Bronchial epithelial cell (primary cell): ENCODE data around the gene RABL2B. TPM values are rescaled to one million over a fixed set of nuclear protein-coding genes. Genes with fewer than 3 reads are reported as not detected.

Experiments used
- DNase-seq: peaks from one replicate; pipeline ENCODE4 v3.0.0-alpha.2; 2010; ENCODE audit warnings: low read depth
- FAIRE-seq: peaks from 2 replicates; lab custom pipeline; 2011; peaks lifted over from hg19 to GRCh38; lab: Jason Lieb, UNC
- H3K27me3 ChIP-seq: 2 replicates; pipeline ENCODE4 v1.5.1; 2011; ENCODE audit warnings: low read length; ENCODE audit not compliant: control insufficient read depth, insufficient read depth
- H3K36me3 ChIP-seq: 2 replicates; pipeline ENCODE4 v1.5.1; 2011; ENCODE audit warnings: low read length; ENCODE audit not compliant: control insufficient read depth, insufficient read depth
- H3K4me3 ChIP-seq: 2 replicates; pipeline ENCODE4 v1.5.1; 2011; ENCODE audit warnings: mild to moderate bottlenecking, low read depth, low read length, control low read depth
- CTCF ChIP-seq: IDR thresholded peaks from 2 replicates; pipeline ENCODE4 v1.5.1; 2011; ENCODE audit warnings: mild to moderate bottlenecking, moderate library complexity, low read length, control low read depth, inconsistent platforms; ENCODE audit not compliant: insufficient read depth, severe bottlenecking
- total RNA-seq: library from RNA; depleted of rRNA; stranded (reverse); fragments of >200 nt; gene quantifications from 2 replicates; pipeline ENCODE4 v1.2.1, GENCODE V29; 2014

Gene RABL2B
- total RNA-seq, 1 donor from 2014 or later: 4.5 TPM

GRCh38 chr22:50734343-50734771 is 49.1 kb downstream of the RABL2B start:
- TF ChIP-seq CTCF: no peak
- DNase-seq (no peak), FAIRE-seq (no peak)
- Histone ChIP-seq H3K4me3 (no peak overlapping the region), H3K36me3 (no peaks in the 10 kb centered on the region), H3K27me3 (peaks cover 3% of the 10 kb centered on the region)

- H3K4me3 ChIP-seq: no peak overlapping the region
- H3K27me3 ChIP-seq: peaks cover 3% of the 10 kb centered on the region
- H3K36me3 ChIP-seq: no peaks in the 10 kb centered on the region
- no peak for TF ChIP-seq CTCF
- no peak for DNase-seq
- FAIRE-seq: no peak
These were observed 49.7 kb downstream of the RABL2B start for GRCh38 chr22:50733521-50734342.

GRCh38 chr22:50732681-50733080 is 50.8 kb downstream of the RABL2B start:
- DNase-seq (no peak), FAIRE-seq (no peak)
- H3K4me3 ChIP-seq: no peak overlapping the region
- H3K36me3 ChIP-seq: no peaks in the 10 kb centered on the region
- no peak for TF ChIP-seq CTCF
- no peaks in the 10 kb centered on the region for H3K27me3 ChIP-seq

GRCh38 chr22:50731811-50732624 is 51.4 kb downstream of the RABL2B start:
- Histone ChIP-seq H3K27me3 (no peaks in the 10 kb centered on the region), H3K36me3 (no peaks in the 10 kb centered on the region), H3K4me3 (peak overlapping the region; percentile 23)
- TF ChIP-seq CTCF: peak; percentile 98
- FAIRE-seq (no peak), DNase-seq (peak; percentile 32)

- TF ChIP-seq CTCF: no peak
- H3K36me3 ChIP-seq: no peaks in the 10 kb centered on the region
- H3K27me3 ChIP-seq: no peaks in the 10 kb centered on the region
- no peak for FAIRE-seq
- DNase-seq: peak; percentile 36
- peak overlapping the region; percentile 23 for H3K4me3 ChIP-seq
These were observed 52.3 kb downstream of the RABL2B start for GRCh38 chr22:50730941-50731661.
